C4-2B (cell line): ENCODE data around the gene RPP30.
"Not testable (repeated sequence)": the region's sequence is repeated elsewhere in the genome, so short reads cannot be mapped to it uniquely, and the experiment has no call there.

ENCODE experiments used
- H3K27ac ChIP-seq: fragments of 450-650 bp; 2 replicates; pipeline ENCODE4 v1.5.1; 2017
- CTCF ChIP-seq: fragments of 450-650 bp; conservative IDR thresholded peaks from 2 replicates; pipeline ENCODE4 v1.5.1; 2017; ENCODE audit warnings: mild to moderate bottlenecking
- ZFX ChIP-seq: fragments of 450-650 bp; IDR thresholded peaks from 2 replicates; pipeline ENCODE4 v1.6.1; 2017

Gene RPP30

GRCh38 chr10:90888387-90888786, 16.6 kb downstream of the RPP30 start:
- TF ChIP-seq ZFX (no peak), CTCF (no peak)
- peak overlapping the region; percentile 75 for H3K27ac ChIP-seq

- no peak for TF ChIP-seq ZFX
- TF ChIP-seq CTCF: no peak
- H3K27ac ChIP-seq: peak overlapping the region; percentile 55
These were observed 17.9 kb downstream of the RPP30 start for GRCh38 chr10:90889636-90890035.

GRCh38 chr10:90890347-90890746, 18.6 kb downstream of the RPP30 start:
- no peak overlapping the region for H3K27ac ChIP-seq
- TF ChIP-seq ZFX (no peak), CTCF (no peak)

- no peak overlapping the region for H3K27ac ChIP-seq
- TF ChIP-seq CTCF (no peak), ZFX (no peak)
These were observed 21.4 kb downstream of the RPP30 start for GRCh38 chr10:90893190-90893589.

- not testable (repeated sequence) for H3K27ac ChIP-seq
These were observed 25.1 kb downstream of the RPP30 start for GRCh38 chr10:90896916-90897315.

GRCh38 chr10:90905925-90906324, 34.2 kb downstream of the RPP30 start:
- TF ChIP-seq CTCF: no peak
- no peak for TF ChIP-seq ZFX
- no peak overlapping the region for H3K27ac ChIP-seq

GRCh38 chr10:90906596-90906995, 34.8 kb downstream of the RPP30 start:
- TF ChIP-seq ZFX (no peak), CTCF (no peak)
- H3K27ac ChIP-seq: no peak overlapping the region

GRCh38 chr10:90911133-90912051, 39.6 kb downstream of the RPP30 start:
- TF ChIP-seq ZFX (no peak), CTCF (peak; percentile 92)
- H3K27ac ChIP-seq: no peak overlapping the region
